Colonic mucosa (tissue), 4 donors: ENCODE data around the gene TEX2. TPM values are rescaled to one million over a fixed set of nuclear protein-coding genes. Genes with fewer than 3 reads are reported as not detected.

ENCODE experiments used
- DNase-seq: peaks from one replicate; pipeline ENCODE4 v3.0.0-alpha.2; 2020
- H3K27ac ChIP-seq: fragments of 200-600 bp; one replicate; pipeline ENCODE4 v1.8.0; 2021
- H3K27me3 ChIP-seq: fragments of 200-600 bp; one replicate; pipeline ENCODE4 v1.8.0; 2021
- H3K36me3 ChIP-seq: fragments of 200-600 bp; one replicate; pipeline ENCODE4 v1.8.0; 2021
- H3K4me1 ChIP-seq: fragments of 200-600 bp; one replicate; pipeline ENCODE4 v1.8.0; 2021; ENCODE audit warnings: mild to moderate bottlenecking
- H3K4me3 ChIP-seq: fragments of 200-600 bp; one replicate; pipeline ENCODE4 v1.8.0; 2021
- H3K9ac ChIP-seq, 2 donors: one replicate each; pipeline ENCODE4 v1.7.0; 2013; ENCODE audit warnings: control low read depth in 2 of 2, low read depth in 2 of 2, low read length in 2 of 2
- H3K9me3 ChIP-seq: fragments of 200-600 bp; one replicate; pipeline ENCODE4 v1.8.0; 2021
- CTCF ChIP-seq: fragments of 200-600 bp; IDR thresholded peaks from one replicate; pipeline ENCODE4 v1.8.0; 2022; ENCODE audit warnings: antibody characterized with exemption, mild to moderate bottlenecking
- intact Hi-C: fragments of 100-400 bp; cut with DNase I; formaldehyde crosslinking; loops from one replicate; pipeline ENCODE4 v1.14.1; 2022
- total RNA-seq, 2 donors: library from RNA; stranded (reverse); fragmentation: NEBNext Ultra II Directional in 1 of 2; extraction: Animal tissue kit (Norgen Biotek cat#: 25700) in 1 of 2; gene quantifications; one replicate each; pipeline ENCODE4 v1.2.1, GENCODE V29; 2021
- donor health status: healthy.
- donor health status: DM: no; HTN: no; CAD: no.
- donor health status: DM: no; HTN: no; CAD: no.

The TEX2 gene
- total RNA-seq, 2 donors from 2014 or later: 29.0 to 29.7 TPM

GRCh38 chr17:64253470-64253869, 9.6 kb downstream of the TEX2 start:
- H3K4me1 ChIP-seq: no peaks in the 10 kb centered on the region
- intact Hi-C loops: no loop called here
- H3K27ac ChIP-seq: no peak overlapping the region
- H3K36me3 ChIP-seq: no peaks in the 10 kb centered on the region
- no peak overlapping the region for H3K4me3 ChIP-seq
- no peaks in the 10 kb centered on the region for H3K27me3 ChIP-seq
- DNase-seq: no peak
- no peaks in the 10 kb centered on the region for H3K9me3 ChIP-seq
- no peak overlapping the region for H3K9ac ChIP-seq
- TF ChIP-seq CTCF: no peak

GRCh38 chr17:64252831-64253230, 10.2 kb downstream of the TEX2 start:
- Histone ChIP-seq H3K9me3 (no peaks in the 10 kb centered on the region), H3K4me3 (no peak overlapping the region)

GRCh38 chr17:64250233-64250835, 12.7 kb downstream of the TEX2 start:
- intact Hi-C loops: no loop called here
- no peaks in the 10 kb centered on the region for H3K4me1 ChIP-seq
- no peaks in the 10 kb centered on the region for H3K9me3 ChIP-seq
- no peak for TF ChIP-seq CTCF
- no peak overlapping the region for H3K9ac ChIP-seq
- no peak overlapping the region for H3K4me3 ChIP-seq
- no peaks in the 10 kb centered on the region for H3K36me3 ChIP-seq
- no peak for DNase-seq
- no peak overlapping the region for H3K27ac ChIP-seq
- no peaks in the 10 kb centered on the region for H3K27me3 ChIP-seq

More at GRCh38 chr17:64252831-64253230, 10.2 kb downstream of the TEX2 start:
- Histone ChIP-seq H3K36me3 (no peaks in the 10 kb centered on the region), H3K27ac (no peak overlapping the region), H3K27me3 (no peaks in the 10 kb centered on the region), H3K4me1 (no peaks in the 10 kb centered on the region), H3K9ac (no peak overlapping the region)
- DNase-seq: no peak
- intact Hi-C loops: no loop called here
- TF ChIP-seq CTCF: no peak

- Histone ChIP-seq H3K4me1 (no peaks in the 10 kb centered on the region), H3K36me3 (no peaks in the 10 kb centered on the region), H3K9me3 (no peaks in the 10 kb centered on the region), H3K27ac (no peak overlapping the region), H3K9ac (no peak overlapping the region), H3K27me3 (no peaks in the 10 kb centered on the region), H3K4me3 (no peak overlapping the region)
- TF ChIP-seq CTCF: no peak
- DNase-seq: no peak
- intact Hi-C loops: no loop called here
These were observed 15.2 kb downstream of the TEX2 start for GRCh38 chr17:64247836-64248235.

- no peak overlapping the region for H3K9ac ChIP-seq
- H3K9me3 ChIP-seq: no peaks in the 10 kb centered on the region
- no peaks in the 10 kb centered on the region for H3K4me1 ChIP-seq
- intact Hi-C loops: no loop called here
- H3K27ac ChIP-seq: no peak overlapping the region
- no peak for TF ChIP-seq CTCF
- DNase-seq: no peak
- H3K27me3 ChIP-seq: no peaks in the 10 kb centered on the region
- no peaks in the 10 kb centered on the region for H3K36me3 ChIP-seq
- no peak overlapping the region for H3K4me3 ChIP-seq
These were observed 17.6 kb downstream of the TEX2 start for GRCh38 chr17:64245218-64246145.
